NB4 (cell line): Measurements from ENCODE around the gene ENTPD2.

ENCODE experiments used
- CTCF ChIP-seq: IDR thresholded peaks from one replicate; pipeline ENCODE4 v1.5.1; 2012; ENCODE audit warnings: low read depth, low read length
- POLR2A ChIP-seq: IDR thresholded peaks from 2 replicates; pipeline ENCODE4 v1.6.1; 2011; ENCODE audit warnings: mild to moderate bottlenecking; ENCODE audit not compliant: insufficient read length; ENCODE audit errors: extremely low read depth

GRCh38 chr9:137013571-137013940 is 40.3 kb downstream of the ENTPD2 start:
- TF ChIP-seq CTCF, result no peak
- TF ChIP-seq POLR2A, result no peak
